AML-193 (cell line): ENCODE data around the gene KDF1.

Experiments
- DNase-seq, 2 experiments: peaks; one replicate each; lab custom pipeline; 2025; lab: John Stamatoyannopoulos, UW

The KDF1 gene

DNA sequence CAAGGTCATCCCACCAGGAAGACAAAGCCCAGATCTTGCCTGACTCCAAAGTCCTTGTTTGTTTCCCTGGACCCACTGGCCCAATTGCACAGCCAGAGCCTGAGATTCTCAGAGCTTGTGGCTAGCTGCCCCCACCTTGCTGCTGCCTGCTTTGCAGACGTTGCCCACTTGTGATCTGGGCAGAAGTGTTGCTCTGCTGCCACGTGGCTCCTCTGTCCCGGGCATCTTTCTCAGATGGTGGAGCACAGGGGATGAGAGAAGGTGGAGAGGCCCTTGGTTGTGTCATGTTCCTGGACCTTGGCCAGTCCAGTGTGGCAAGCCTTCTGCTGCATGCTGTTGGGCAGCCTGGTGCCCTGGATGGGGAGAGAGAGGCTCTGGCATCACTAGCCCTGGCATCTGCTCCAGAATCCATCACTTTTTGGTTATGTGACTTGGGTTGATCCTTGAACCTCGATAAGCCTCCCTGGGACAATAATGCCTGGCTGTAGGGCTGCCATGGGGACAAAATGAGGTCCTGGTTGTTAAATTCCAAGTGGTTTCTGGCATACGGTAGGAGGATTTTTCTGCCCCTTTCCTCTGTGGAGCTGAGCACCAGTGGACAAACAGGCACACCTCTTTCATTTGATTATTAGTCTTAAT is 44.9 kb downstream of the KDF1 start:
- no peak for DNase-seq

GRCh38 chr1:26913754-26914619 is 46.3 kb downstream of the KDF1 start, which contains the start of gene NR0B2:
NR0B2 (minus strand) TSS chr1:26913975; CDS start chr1:26913940, 35 bp downstream.
- DNase-seq = no peak

DNA sequence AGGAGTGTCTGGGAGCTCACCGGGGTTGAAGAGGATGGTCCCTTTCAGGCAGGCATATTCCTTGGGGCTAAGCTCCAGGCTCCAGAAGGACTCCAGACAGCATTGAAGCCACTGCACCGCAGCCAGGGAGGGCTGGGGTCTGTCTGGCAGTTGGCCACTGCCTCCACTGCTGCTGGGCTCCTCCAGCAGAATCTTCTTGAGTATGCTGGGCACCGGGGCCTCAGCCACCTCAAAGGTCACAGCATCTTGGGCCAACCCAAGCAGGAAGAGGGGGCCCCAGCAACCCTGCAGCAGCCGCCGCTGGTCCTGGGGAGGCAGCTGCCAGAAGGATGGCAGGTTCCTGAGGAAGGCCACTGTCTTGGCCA is 46.9 kb downstream of the KDF1 start:
- DNase-seq = no peak

DNA sequence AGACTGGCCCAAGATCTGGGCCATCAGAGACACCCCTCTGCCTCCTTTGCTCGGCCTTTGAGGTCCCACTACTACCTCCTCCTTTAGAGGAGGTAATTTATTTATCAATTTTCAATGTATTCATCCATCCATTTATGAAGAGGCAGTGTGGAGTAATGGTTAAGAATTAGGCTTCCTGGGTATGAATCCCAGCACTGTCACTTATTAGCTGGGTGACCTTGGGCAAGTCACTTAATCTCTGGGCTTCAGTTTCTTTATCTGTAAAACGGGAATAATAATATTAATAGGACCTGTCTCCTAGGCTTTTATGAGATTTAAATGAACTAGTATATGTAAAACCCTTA is 48.1 kb downstream of the KDF1 start:
- no peak for DNase-seq

DNA sequence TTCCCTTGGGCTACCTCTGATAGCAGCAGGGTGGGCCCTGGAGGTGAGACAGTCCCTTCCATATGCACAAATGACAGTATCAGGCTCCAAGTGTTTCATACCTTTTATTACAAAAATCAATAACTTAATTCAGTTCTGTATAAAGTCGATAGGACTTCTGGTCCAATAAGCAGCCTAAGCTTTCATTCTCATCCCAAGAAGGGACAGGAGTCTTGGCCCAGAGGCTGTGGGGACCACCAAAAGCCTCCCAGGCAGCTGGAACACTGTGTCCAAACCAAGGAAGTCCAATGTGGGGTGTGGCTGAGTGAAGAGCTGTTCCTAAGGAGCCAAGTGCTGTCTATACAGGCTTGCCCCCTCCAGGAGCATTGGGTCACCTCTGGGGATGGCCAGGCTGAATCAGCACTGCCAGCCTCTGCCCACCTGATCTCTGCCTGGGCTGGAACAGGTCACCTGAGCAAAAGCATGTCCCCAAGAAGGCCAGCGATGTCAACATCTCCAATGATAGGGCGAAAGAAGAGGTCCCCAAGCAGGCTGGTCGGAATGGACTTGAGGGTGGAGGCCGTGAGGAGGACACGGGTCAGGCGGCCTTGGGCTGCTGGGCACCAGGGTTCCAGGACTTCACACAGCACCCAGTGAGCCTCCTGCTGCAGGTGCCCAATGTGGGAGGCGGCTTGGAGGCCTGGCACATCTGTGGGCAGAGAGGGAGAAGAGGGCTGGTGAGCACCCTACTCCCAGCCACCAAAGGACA is 48.7 kb downstream of the KDF1 start:
- DNase-seq = no peak

DNA sequence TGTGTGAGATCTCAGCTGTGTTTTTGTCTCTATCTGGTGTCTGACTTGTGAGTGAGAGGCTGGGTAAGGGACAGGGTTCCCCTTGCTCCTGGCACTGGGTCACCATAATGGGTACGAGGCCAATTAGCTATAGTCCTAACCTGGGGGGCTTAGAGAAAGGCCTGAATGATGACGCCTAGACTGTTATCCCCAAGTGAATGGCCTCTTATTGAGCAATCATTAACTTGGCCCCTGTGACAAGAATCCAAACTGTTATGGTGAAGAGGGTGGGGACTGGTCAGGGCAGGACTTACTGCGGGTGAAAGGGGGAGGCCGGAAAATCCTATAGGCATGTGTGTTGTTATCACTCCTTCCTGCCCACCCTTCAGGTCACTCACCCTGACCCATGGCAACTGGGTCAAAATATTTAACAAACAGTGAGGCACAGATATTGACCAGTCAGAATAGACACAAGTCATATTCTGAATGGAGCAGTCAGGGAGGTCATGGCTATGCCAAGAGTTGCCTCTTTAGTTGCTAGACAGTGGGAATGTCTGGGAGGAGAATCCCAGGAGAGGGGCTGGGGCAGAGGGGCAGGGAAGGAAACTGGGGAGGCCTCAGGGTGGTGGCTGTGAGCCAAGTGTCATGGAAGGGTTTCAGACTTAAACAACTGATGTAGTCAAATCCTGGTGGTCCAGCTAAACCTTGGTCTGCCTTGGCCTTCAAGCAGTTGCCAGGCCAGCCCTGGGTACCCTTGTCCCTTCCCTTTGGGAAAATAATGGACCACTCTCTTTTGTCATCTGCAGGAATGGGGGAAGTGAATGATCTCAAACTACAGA is 49.7 kb downstream of the KDF1 start:
- no peak for DNase-seq

- DNase-seq = no peak
Measured at GRCh38 chr1:26909951-26910342, 50.3 kb downstream of the KDF1 start.

- DNase-seq = no peak
Measured at GRCh38 chr1:26907071-26907917, 53.0 kb downstream of the KDF1 start.

DNA sequence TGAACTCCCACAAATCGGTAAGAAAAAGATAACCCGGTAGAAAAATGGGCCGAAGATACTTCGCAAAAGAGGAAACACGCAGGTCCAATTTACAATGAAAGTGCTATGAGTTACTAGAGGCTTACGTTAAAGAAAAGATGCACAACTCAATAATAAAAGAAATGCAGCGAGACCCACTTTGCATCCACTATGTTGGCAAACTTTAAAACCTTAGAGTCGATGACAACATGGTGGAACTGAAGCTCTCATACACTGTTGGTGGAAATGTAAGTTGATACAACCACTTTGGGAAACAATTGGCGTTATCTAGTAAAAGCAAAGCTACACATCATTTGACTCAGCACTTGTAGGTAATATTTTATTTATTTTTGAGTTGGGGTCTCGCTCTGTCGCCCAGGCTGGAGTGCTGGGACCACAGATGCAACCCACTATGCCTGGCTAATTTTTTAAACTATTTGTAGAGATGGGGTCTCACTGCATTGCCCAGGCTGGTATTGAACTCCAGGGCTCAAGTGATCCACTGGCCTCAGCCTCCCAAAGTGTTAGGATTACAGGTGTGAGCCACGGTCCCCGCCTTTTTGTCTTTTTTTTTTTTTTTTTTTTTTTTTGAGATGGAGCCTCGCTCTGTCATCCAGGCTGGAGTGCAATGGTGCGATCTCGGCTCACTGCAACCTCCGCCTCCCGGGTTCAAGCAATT is 59.3 kb downstream of the KDF1 start:
- no peak for DNase-seq

DNA sequence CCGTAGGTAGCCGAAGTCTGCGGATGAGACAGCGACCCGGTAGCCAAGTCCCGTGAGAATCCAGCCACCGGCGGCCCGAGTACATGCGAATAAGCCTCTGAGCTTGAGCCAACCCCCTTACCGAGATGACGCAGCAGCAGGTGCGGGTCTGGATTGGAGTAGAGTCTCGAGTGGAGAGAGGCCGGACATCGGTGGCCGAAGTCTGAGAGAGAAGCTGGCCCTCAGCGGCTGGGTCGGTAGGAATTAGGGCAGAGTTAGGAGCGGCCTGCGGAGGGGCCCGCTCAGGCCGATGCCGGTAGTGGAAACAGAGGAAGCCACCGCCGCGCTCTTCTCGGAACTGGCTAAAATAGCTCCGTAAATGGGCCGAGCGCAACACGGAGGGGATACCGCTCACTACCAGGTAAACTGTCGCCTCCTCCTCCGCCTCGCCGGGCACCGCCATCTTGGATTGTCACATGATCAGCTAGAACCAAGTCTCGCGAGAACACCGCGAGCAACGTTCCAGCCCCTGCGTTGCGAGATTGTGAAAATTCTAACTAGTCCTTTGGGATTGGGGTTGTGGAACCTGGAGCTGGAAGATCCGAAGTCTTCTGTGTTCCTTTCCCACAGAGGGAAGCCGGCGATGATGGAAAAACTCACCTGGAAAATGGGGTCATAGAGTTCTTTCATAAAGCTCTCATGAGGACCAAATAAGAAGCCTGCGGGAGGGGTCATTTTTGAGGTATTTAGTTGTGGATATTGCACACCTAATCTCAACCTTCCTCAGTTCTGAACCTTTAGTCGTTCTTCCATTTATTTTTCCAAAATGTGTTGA is 60.1 kb downstream of the KDF1 start, which contains the start of gene GPATCH3:
Gene GPATCH3 (minus strand): TSS at position 467 of the 814 bp plus-strand sequence. CDS start 25 bp downstream, at position 442.
- DNase-seq = peak; percentile 65 to 78
